Neuronal stem cell (in vitro differentiated cells): ENCODE results near the gene IMP3.
"Not testable (repeated sequence)": the region's sequence is repeated elsewhere in the genome, so short reads cannot be mapped to it uniquely, and the experiment has no call there.

Experiments used
- DNase-seq: peaks from one replicate; pipeline ENCODE4 v3.0.0-alpha.2; 2013; ENCODE audit warnings: low spot score
- H2AFZ ChIP-seq: one replicate; pipeline ENCODE4 v1.6.1; 2013; ENCODE audit warnings: mild to moderate bottlenecking, low read length, inconsistent platforms
- H2AK5ac ChIP-seq: 2 replicates; pipeline ENCODE4 v1.6.1; 2013; ENCODE audit warnings: low read depth, mild to moderate bottlenecking, inconsistent platforms, low read length, moderate library complexity, mixed read lengths
- H2BK120ac ChIP-seq: 2 replicates; pipeline ENCODE4 v1.6.1; 2013; ENCODE audit warnings: low read depth, mild to moderate bottlenecking, inconsistent platforms, low read length, moderate library complexity, mixed read lengths
- H2BK12ac ChIP-seq: one replicate; pipeline ENCODE4 v1.6.1; 2013; ENCODE audit warnings: low read length, inconsistent platforms
- H2BK15ac ChIP-seq: 2 replicates; pipeline ENCODE4 v1.6.1; 2013; ENCODE audit warnings: mild to moderate bottlenecking, low read length, inconsistent platforms, mixed read lengths
- H2BK5ac ChIP-seq: one replicate; pipeline ENCODE4 v1.6.1; 2013; ENCODE audit warnings: inconsistent platforms, mild to moderate bottlenecking, low read length, moderate library complexity
- H3K14ac ChIP-seq: one replicate; pipeline ENCODE4 v1.6.1; 2013; ENCODE audit warnings: low read length, inconsistent platforms
- H3K18ac ChIP-seq: 2 replicates; pipeline ENCODE4 v1.6.1; 2013; ENCODE audit warnings: low read length, inconsistent platforms
- H3K23ac ChIP-seq: 2 replicates; pipeline ENCODE4 v1.6.1; 2013; ENCODE audit warnings: low read depth, mild to moderate bottlenecking, mixed read lengths, low read length, inconsistent platforms; ENCODE audit not compliant: poor library complexity
- H3K27ac ChIP-seq: replicated peaks from 3 replicates; pipeline ENCODE4 v1.5.1; 2013; ENCODE audit warnings: low read length, inconsistent platforms
- H3K27me3 ChIP-seq, 3 experiments: 2 replicates each; pipeline ENCODE4 v1.6.1; 2013; ENCODE audit warnings: low read length in 3 of 3, mild to moderate bottlenecking in 2 of 3, inconsistent platforms in 1 of 3, low read depth in 1 of 3, mixed read lengths in 1 of 3, moderate library complexity in 1 of 3; ENCODE audit not compliant: control insufficient read depth in 3 of 3, insufficient read depth in 3 of 3
- H3K36me3 ChIP-seq, 2 donors: replicated peaks in 1 of 2; 2 replicates each; pipeline ENCODE4 v1.6.1; 2013; ENCODE audit warnings: low read length in 2 of 2; ENCODE audit not compliant: control insufficient read depth in 2 of 2, insufficient read depth in 2 of 2
- H3K4ac ChIP-seq: 2 replicates; pipeline ENCODE4 v1.6.1; 2013; ENCODE audit warnings: inconsistent platforms, mild to moderate bottlenecking, low read length, moderate library complexity
- H3K4me1 ChIP-seq, 2 donors: 1 replicate in 1 of 2; 2 replicates in 1 of 2; pipeline ENCODE4 v1.6.1; 2013; ENCODE audit warnings: low read length in 2 of 2, low read depth in 1 of 2; ENCODE audit not compliant: control insufficient read depth in 2 of 2, insufficient read depth in 1 of 2
- H3K4me2 ChIP-seq: one replicate; pipeline ENCODE4 v1.6.1; 2013; ENCODE audit warnings: mild to moderate bottlenecking, low read length, inconsistent platforms; ENCODE audit not compliant: insufficient read depth, poor library complexity, severe bottlenecking
- H3K4me3 ChIP-seq, 2 donors: 2 replicates each; pipeline ENCODE4 v1.5.1; 2013; ENCODE audit warnings: low read length in 2 of 2, mild to moderate bottlenecking in 2 of 2, inconsistent platforms in 1 of 2, moderate library complexity in 1 of 2
- H3K79me1 ChIP-seq: one replicate; pipeline ENCODE4 v1.6.1; 2013; ENCODE audit warnings: low read depth, mild to moderate bottlenecking, inconsistent platforms, low read length, moderate library complexity
- H3K9ac ChIP-seq: one replicate; pipeline ENCODE4 v1.6.1; 2013; ENCODE audit warnings: mild to moderate bottlenecking, low read depth, low read length, inconsistent platforms; ENCODE audit not compliant: poor library complexity
- H3K9me3 ChIP-seq, 2 donors: replicated peaks in 1 of 2; 2 replicates each; pipeline versions ENCODE3 to v1.6.1; 2013; ENCODE audit warnings: low read length in 2 of 2, mild to moderate bottlenecking in 2 of 2, inconsistent platforms in 1 of 2, low read depth in 1 of 2, mixed read lengths in 1 of 2, moderate library complexity in 1 of 2; ENCODE audit not compliant: control insufficient read depth in 2 of 2, insufficient read depth in 1 of 2
- H4K8ac ChIP-seq: one replicate; pipeline ENCODE4 v1.6.1; 2013; ENCODE audit warnings: low read depth, mild to moderate bottlenecking, inconsistent platforms, low read length, moderate library complexity
- H4K91ac ChIP-seq: one replicate; pipeline ENCODE4 v1.6.1; 2013; ENCODE audit warnings: low read length, low read depth, mild to moderate bottlenecking, inconsistent platforms; ENCODE audit not compliant: poor library complexity
- WGBS, 2 donors: extraction: QIAGEN DNeasy Blood & Tissue Kit; methylation state at CpG; one replicate each; pipeline ENCODE4 v1.1.7; 2013; ENCODE audit warnings: missing lambda C conversion rate in 2 of 2, mixed read lengths in 1 of 2; ENCODE audit not compliant: insufficient read length in 2 of 2, insufficient replicate concordance in 1 of 2; ENCODE audit errors: extremely low coverage in 2 of 2; 5-methylcytosine and 5-hydroxymethylcytosine counted together

IMP3 gene

GRCh38 chr15:75633922-75634321, 6.1 kb downstream of the IMP3 start:
- H2BK12ac ChIP-seq, H3K9ac ChIP-seq, H2AK5ac ChIP-seq, H4K8ac ChIP-seq, H3K23ac ChIP-seq, H3K27ac ChIP-seq, H3K9me3 ChIP-seq, H3K18ac ChIP-seq, H3K27me3 ChIP-seq, DNase-seq, H3K14ac ChIP-seq, H3K4me1 ChIP-seq, H2AFZ ChIP-seq, H3K4ac ChIP-seq, H3K79me1 ChIP-seq, H2BK15ac ChIP-seq, H3K4me2 ChIP-seq, H2BK5ac ChIP-seq, H3K4me3 ChIP-seq, H2BK120ac ChIP-seq, H4K91ac ChIP-seq: not testable (repeated sequence)
- no CpG with 5 or more reads among the region's 7 CpGs for WGBS, 2 donors
- H3K36me3 ChIP-seq: peaks cover 0 to 16% of the 10 kb centered on the region in 2 donors

GRCh38 chr15:75631935-75632334, 8.1 kb downstream of the IMP3 start:
- no peaks in the 10 kb centered on the region for H3K4me1 ChIP-seq
- no peak overlapping the region for H2BK15ac ChIP-seq
- no peak for DNase-seq
- no peak overlapping the region for H4K8ac ChIP-seq
- H3K4me2 ChIP-seq: no peak overlapping the region
- no peak overlapping the region for H2BK120ac ChIP-seq
- H2AFZ ChIP-seq: no peak overlapping the region
- no peak overlapping the region for H3K4ac ChIP-seq
- no peak overlapping the region for H3K14ac ChIP-seq
- H3K36me3 ChIP-seq: no peaks in the 10 kb centered on the region
- H2AK5ac ChIP-seq: no peak overlapping the region
- no peak overlapping the region for H3K9ac ChIP-seq
- no peaks in the 10 kb centered on the region for H3K27me3 ChIP-seq
- H3K9me3 ChIP-seq: no peaks in the 10 kb centered on the region
- H3K23ac ChIP-seq: no peak overlapping the region
- H3K79me1 ChIP-seq: no peaks in the 10 kb centered on the region
- H3K27ac ChIP-seq: no peak overlapping the region
- H3K18ac ChIP-seq: no peak overlapping the region
- H4K91ac ChIP-seq: no peak overlapping the region
- no peak overlapping the region for H3K4me3 ChIP-seq
- H2BK5ac ChIP-seq: no peak overlapping the region
- no peak overlapping the region for H2BK12ac ChIP-seq

GRCh38 chr15:75625542-75626347, 14.3 kb downstream of the IMP3 start, which contains the start of gene SNUPN:
Gene SNUPN (minus strand): TSS chr15:75625725. CDS start chr15:75621051, 4,674 bp downstream.
- whole genome bisulfite sequencing, 2 donors: no CpG with 5 or more reads among the region's 47 CpGs

GRCh38 chr15:75622505-75622904, 17.5 kb downstream of the IMP3 start:
- H3K79me1 ChIP-seq: no peaks in the 10 kb centered on the region
- H2BK15ac ChIP-seq: no peak overlapping the region
- H2BK120ac ChIP-seq: no peak overlapping the region
- H3K27ac ChIP-seq: no peak overlapping the region
- H2BK12ac ChIP-seq: no peak overlapping the region
- H3K4me3 ChIP-seq: no peak overlapping the region
- H3K18ac ChIP-seq: no peak overlapping the region
- no peak overlapping the region for H3K4ac ChIP-seq
- no peak for DNase-seq
- no peak overlapping the region for H3K4me2 ChIP-seq
- H2BK5ac ChIP-seq: no peak overlapping the region
- peaks cover 0 to 2% of the 10 kb centered on the region in 2 donors for H3K4me1 ChIP-seq
- no peaks in the 10 kb centered on the region for H3K27me3 ChIP-seq
- no peak overlapping the region for H2AFZ ChIP-seq
- H4K8ac ChIP-seq: no peak overlapping the region
- H3K23ac ChIP-seq: no peak overlapping the region
- H3K9me3 ChIP-seq: no peaks in the 10 kb centered on the region
- no CpG with 5 or more reads among the region's 2 CpGs for WGBS, 2 donors
- H2AK5ac ChIP-seq: no peak overlapping the region
- no peak overlapping the region for H4K91ac ChIP-seq
- no peak overlapping the region for H3K9ac ChIP-seq
- H3K14ac ChIP-seq: no peak overlapping the region
- peaks cover 0 to 31% of the 10 kb centered on the region in 2 donors for H3K36me3 ChIP-seq

More at GRCh38 chr15:75625542-75626347, 14.3 kb downstream of the IMP3 start, which contains the start of gene SNUPN:
- Histone ChIP-seq H4K8ac (peak within 1 kb of the TSS; percentile 82), H2BK120ac (no peak within 1 kb of the TSS), H3K27me3 (no peaks in the 10 kb centered on the region), H2BK12ac (peak within 1 kb of the TSS; percentile 16), H3K4me2 (peak within 1 kb of the TSS; percentile 69), H2BK15ac (peak within 1 kb of the TSS; percentile 99), H2AK5ac (peak within 1 kb of the TSS; percentile 9), H3K9me3 (no peaks in the 10 kb centered on the region), H2AFZ (peak within 1 kb of the TSS; percentile 98), H3K23ac (peak within 1 kb of the TSS; percentile 97), H3K4me1 (peaks cover 0 to 2% of the 10 kb centered on the region in 2 donors), H3K4ac (peak within 1 kb of the TSS; percentile 11), H4K91ac (peak within 1 kb of the TSS; percentile 79), H2BK5ac (peak within 1 kb of the TSS; percentile 83), H3K79me1 (no peaks in the 10 kb centered on the region), H3K4me3 (peak within 1 kb of the TSS; percentile 72 to 100), H3K36me3 (peaks cover 0 to 3% of the 10 kb centered on the region in 2 donors), H3K14ac (peak within 1 kb of the TSS; percentile 90), H3K18ac (peak within 1 kb of the TSS; percentile 100), H3K9ac (peak within 1 kb of the TSS; percentile 94), H3K27ac (peak within 1 kb of the TSS; percentile 93)
- DNase-seq: peak; percentile 92
